Esophagus muscularis mucosa (tissue), 4 donors: ENCODE measurements around the gene HIP1R. TPM values are rescaled to one million over a fixed set of nuclear protein-coding genes. Genes with fewer than 3 reads are reported as not detected.
"Not testable (repeated sequence)": the region's sequence is repeated elsewhere in the genome, so short reads cannot be mapped to it uniquely, and the experiment has no call there.

Experiments used
- DNase-seq: peaks from one replicate; pipeline ENCODE4 v3.0.0-alpha.2; 2017; ENCODE audit errors: extremely low spot score
- H3K27ac ChIP-seq, 4 donors: fragments of 200-600 bp; sonication (generic); replicated peaks in 1 of 4; 1 replicate in 3 of 4; 2 replicates in 1 of 4; pipeline ENCODE4 v1.5.1; 2016 to 2019; ENCODE audit warnings: mild to moderate bottlenecking in 1 of 4
- H3K27me3 ChIP-seq, 4 donors: fragments of 200-600 bp; sonication (generic); one replicate each; pipeline versions ENCODE4 v1.5.1 to v1.6.0; 2016 to 2019
- H3K36me3 ChIP-seq, 4 donors: fragments of 200-600 bp; sonication (generic); one replicate each; pipeline ENCODE4 v1.5.1; 2016 to 2019
- H3K4me1 ChIP-seq, 4 donors: fragments of 200-600 bp; sonication (generic); one replicate each; pipeline ENCODE4 v1.5.1; 2016 to 2019
- H3K4me3 ChIP-seq, 4 donors: fragments of 200-600 bp; sonication (generic); 1 replicate in 2 of 4; 2 replicates in 2 of 4; pipeline ENCODE4 v1.5.1; 2016 to 2019; ENCODE audit warnings: mild to moderate bottlenecking in 4 of 4, moderate library complexity in 1 of 4
- H3K9me3 ChIP-seq, 4 donors: fragments of 200-600 bp; sonication (generic); 1 replicate in 3 of 4; 2 replicates in 1 of 4; pipeline ENCODE4 v1.5.1; 2016 to 2019
- CTCF ChIP-seq, 3 experiments: fragments of 200-600 bp in 2 of 3; fragments of 450-650 bp in 1 of 3; sonication (generic) in 2 of 3; IDR thresholded peaks; one replicate each; pipeline ENCODE4 v1.5.1; 2017 to 2019; ENCODE audit warnings: antibody characterized with exemption in 3 of 3, mild to moderate bottlenecking in 2 of 3, moderate library complexity in 1 of 3
- EP300 ChIP-seq: sonication (generic); formaldehyde crosslinking; IDR thresholded peaks from one replicate; pipeline ENCODE4 v1.6.1; 2017; ENCODE audit warnings: antibody characterized with exemption
- POLR2A ChIP-seq: fragments of 450-650 bp; IDR thresholded peaks from one replicate; pipeline ENCODE4 v1.6.1; 2017; ENCODE audit warnings: antibody characterized with exemption, moderate library complexity, mild to moderate bottlenecking, low read depth
- POLR2AphosphoS5 ChIP-seq, 2 donors: sonication (generic); formaldehyde crosslinking; IDR thresholded peaks; one replicate each; pipeline ENCODE4 v1.6.1; 2017; ENCODE audit warnings: antibody characterized with exemption in 2 of 2
- WGBS: methylation state at CpG from one replicate; pipeline ENCODE4 v1.1.5; 2018; 5-methylcytosine and 5-hydroxymethylcytosine counted together
- intact Hi-C: fragments of 100-400 bp; cut with DNase I; formaldehyde crosslinking; loops from one replicate; pipeline ENCODE4 v1.15.1; 2023
- total RNA-seq, 4 donors: library from RNA; depleted of rRNA; stranded (reverse); fragments of >200 nt; gene quantifications; one replicate each; pipeline versions ENCODE4 v1.1.0 to v1.2.1, GENCODE V29; 2016

HIP1R gene
- total RNA-seq, 4 donors from 2014 or later, result 13.3 to 38.3 (median 23.7) TPM

DNA sequence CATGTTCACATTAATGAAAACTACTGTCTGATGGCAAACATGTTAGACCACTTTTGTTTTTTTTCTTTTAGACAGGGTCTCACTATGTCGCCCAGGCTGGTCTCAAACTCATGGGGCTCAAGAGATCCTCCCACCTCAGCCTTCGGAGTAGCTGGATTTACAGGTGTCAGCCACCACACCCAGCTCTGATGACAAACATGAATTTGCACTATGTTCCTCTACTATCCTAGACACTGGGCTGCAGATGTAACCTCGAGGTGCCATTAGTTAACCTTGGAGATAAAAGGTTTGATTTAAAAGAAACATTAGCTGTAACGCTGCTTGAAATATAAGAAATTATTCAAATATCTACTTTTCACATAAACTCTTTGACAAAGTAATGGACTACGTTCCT is 52.6 kb downstream of the HIP1R start:
- Histone ChIP-seq H3K4me1 (peaks cover 78 to 95% (median 85%) of the 10 kb centered on the region in 4 donors), H3K36me3 (no peaks in the 10 kb centered on the region), H3K27ac (peak overlapping the region; percentile 77 to 94 (median 82)), H3K9me3 (no peaks in the 10 kb centered on the region), H3K27me3 (no peaks in the 10 kb centered on the region), H3K4me3 (peak overlapping the region in 3 of 4 donors; percentile 23 to 39 (median 25))
- DNase-seq, result no peak
- TF ChIP-seq POLR2A (no peak), CTCF (IDR thresholded peaks at IDR 0.05) (no peak), EP300 (no peak), POLR2AphosphoS5 (IDR thresholded peaks at IDR 0.05) (no peak)
- intact Hi-C loops, result no loop called here
- 77% methylated on average over 5 of the region's 5 CpGs for WGBS

- Histone ChIP-seq H3K36me3 (no peaks in the 10 kb centered on the region), H3K9me3 (no peaks in the 10 kb centered on the region), H3K27me3 (no peaks in the 10 kb centered on the region), H3K4me1 (peaks cover 81 to 95% (median 87%) of the 10 kb centered on the region in 4 donors), H3K27ac (peak overlapping the region; percentile 77 to 94 (median 82)), H3K4me3 (peak overlapping the region; percentile 10 to 39 (median 24))
- TF ChIP-seq EP300, result no peak
- no peak for TF ChIP-seq POLR2A
- TF ChIP-seq POLR2AphosphoS5 (IDR thresholded peaks at IDR 0.05), result peak; percentile 54 to 63
- no peak for TF ChIP-seq CTCF (IDR thresholded peaks at IDR 0.05)
- no peak for DNase-seq
- 24% methylated on average over 12 of the region's 12 CpGs for WGBS
- intact Hi-C loops, result no loop called here
Observed at GRCh38 chr12:122888232-122888752, 53.0 kb downstream of the HIP1R start.

GRCh38 chr12:122889761-122890520 is 54.7 kb downstream of the HIP1R start:
- no peak overlapping the region for H3K4me3 ChIP-seq
- no peaks in the 10 kb centered on the region for H3K27me3 ChIP-seq
- intact Hi-C loops, result no loop called here
- WGBS, result 69% methylated on average over 13 of the region's 13 CpGs
- peaks cover 85 to 95% (median 90%) of the 10 kb centered on the region in 4 donors for H3K4me1 ChIP-seq
- no peaks in the 10 kb centered on the region for H3K9me3 ChIP-seq
- no peak for DNase-seq
- H3K27ac ChIP-seq, result peak overlapping the region; percentile 77 to 94 (median 82)
- H3K36me3 ChIP-seq, result no peaks in the 10 kb centered on the region
- no peak for TF ChIP-seq POLR2A
- no peak for TF ChIP-seq POLR2AphosphoS5 (IDR thresholded peaks at IDR 0.05)
- no peak for TF ChIP-seq CTCF (IDR thresholded peaks at IDR 0.05)
- no peak for TF ChIP-seq EP300

DNA sequence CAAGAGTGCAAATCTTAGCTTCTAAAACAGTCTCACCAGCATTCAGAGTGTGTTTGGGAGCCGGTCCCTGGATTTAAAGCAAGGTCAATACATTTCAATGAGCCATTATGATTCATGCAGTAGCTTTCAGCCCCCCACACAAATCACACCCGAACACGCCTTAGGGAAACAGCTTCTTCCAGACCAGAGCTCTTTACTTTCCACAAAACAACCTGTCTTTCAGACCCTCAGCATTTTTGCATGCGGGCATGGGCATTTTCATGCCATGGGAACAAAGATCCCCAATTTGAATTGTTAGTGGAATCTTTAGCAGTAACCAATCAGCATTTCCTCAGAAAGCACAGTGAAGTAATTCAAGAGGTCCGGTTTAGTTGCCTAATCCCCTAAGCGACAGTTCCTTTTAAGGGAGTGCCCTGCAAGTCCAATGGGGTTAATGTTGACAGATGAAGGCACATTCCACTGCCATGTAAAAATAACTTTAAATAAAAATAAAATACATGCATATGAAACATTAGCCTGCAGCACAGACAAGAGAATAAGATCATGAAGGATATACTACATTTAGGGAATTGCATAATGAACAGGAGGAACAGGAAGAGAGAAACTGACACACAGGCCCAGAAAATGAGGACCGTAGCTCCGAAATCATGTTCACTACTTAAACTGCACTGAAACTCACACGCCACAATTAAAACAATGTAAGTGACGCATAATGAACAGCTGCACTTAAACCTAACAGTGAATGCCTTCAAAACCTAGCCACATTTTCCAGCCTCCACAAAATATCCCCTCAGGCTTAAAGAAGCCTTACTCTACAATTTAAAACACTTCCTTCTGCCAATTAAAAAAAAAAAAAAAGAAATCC is 56.6 kb downstream of the HIP1R start:
- peaks cover 76 to 88% (median 85%) of the 10 kb centered on the region in 4 donors for H3K4me1 ChIP-seq
- intact Hi-C loops, result no loop called here
- WGBS, result 14% methylated on average over 10 of the region's 10 CpGs

DNA sequence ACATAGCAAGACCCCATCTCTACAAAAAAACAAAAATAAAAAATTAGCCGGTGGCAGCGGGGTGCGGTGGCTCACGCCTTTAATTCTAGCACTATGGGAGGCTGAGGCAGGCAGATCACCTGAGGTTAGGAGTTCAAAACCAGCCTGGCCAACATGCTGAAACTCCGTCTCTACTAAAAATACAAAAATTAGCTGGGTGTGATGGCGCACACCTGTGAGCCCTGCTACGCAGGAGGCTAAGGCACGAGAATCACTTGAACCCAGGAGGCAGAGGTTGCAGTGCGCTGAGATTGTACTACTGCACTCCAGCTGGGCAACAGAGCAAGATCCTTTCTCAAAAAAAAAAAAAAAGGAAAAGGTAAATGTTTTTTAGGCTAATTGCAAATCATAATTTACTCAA is 57.5 kb downstream of the HIP1R start:
- DNase-seq, intact Hi-C loops, H3K9me3 ChIP-seq, H3K36me3 ChIP-seq, H3K27me3 ChIP-seq: not testable (repeated sequence)
- H3K4me3 ChIP-seq, result peak overlapping the region in 1 of 4 donors; percentile 33
- 92% methylated on average over 9 of the region's 9 CpGs for WGBS
- H3K4me1 ChIP-seq, result peaks cover 68 to 79% (median 77%) of the 10 kb centered on the region in 4 donors
- peak overlapping the region; percentile 85 to 96 (median 93) for H3K27ac ChIP-seq

More for the DNA sequence above, 56.6 kb downstream of the HIP1R start:
- Histone ChIP-seq H3K27ac (peak overlapping the region; percentile 85 to 96 (median 93)), H3K27me3 (peaks cover 0 to 4% (median 0%) of the 10 kb centered on the region in 4 donors), H3K36me3 (no peaks in the 10 kb centered on the region), H3K9me3 (no peaks in the 10 kb centered on the region), H3K4me3 (peak overlapping the region; percentile 10 to 33 (median 28))
- DNase-seq, result no peak
- TF ChIP-seq EP300 (no peak), POLR2A (no peak), POLR2AphosphoS5 (IDR thresholded peaks at IDR 0.05) (no peak), CTCF (IDR thresholded peaks at IDR 0.05) (no peak)
